ENCODE data around the gene TTLL9.

- TF ChIP-seq, protein P1, sequence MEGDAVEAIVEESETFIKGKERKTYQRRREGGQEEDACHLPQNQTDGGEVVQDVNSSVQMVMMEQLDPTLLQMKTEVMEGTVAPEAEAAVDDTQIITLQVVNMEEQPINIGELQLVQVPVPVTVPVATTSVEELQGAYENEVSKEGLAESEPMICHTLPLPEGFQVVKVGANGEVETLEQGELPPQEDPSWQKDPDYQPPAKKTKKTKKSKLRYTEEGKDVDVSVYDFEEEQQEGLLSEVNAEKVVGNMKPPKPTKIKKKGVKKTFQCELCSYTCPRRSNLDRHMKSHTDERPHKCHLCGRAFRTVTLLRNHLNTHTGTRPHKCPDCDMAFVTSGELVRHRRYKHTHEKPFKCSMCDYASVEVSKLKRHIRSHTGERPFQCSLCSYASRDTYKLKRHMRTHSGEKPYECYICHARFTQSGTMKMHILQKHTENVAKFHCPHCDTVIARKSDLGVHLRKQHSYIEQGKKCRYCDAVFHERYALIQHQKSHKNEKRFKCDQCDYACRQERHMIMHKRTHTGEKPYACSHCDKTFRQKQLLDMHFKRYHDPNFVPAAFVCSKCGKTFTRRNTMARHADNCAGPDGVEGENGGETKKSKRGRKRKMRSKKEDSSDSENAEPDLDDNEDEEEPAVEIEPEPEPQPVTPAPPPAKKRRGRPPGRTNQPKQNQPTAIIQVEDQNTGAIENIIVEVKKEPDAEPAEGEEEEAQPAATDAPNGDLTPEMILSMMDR (IDR thresholded peaks at IDR 0.05): no peak
- no peak for TF ChIP-seq POLR2A (IDR thresholded peaks at IDR 0.05)
Observed at GRCh38 chr20:31926493-31926892, 56.1 kb downstream of the TTLL9 start.

Measured in esophagus squamous epithelium (tissue), 4 donors.